WTC11 (cell line): ENCODE data around the gene PPM1A. TPM values are rescaled to one million over a fixed set of nuclear protein-coding genes. Genes with fewer than 3 reads are reported as not detected.

Source experiments
- ATAC-seq: fragments of 200-7000 bp; cut with Tn5 transposase; 2 replicates; pipeline ENCODE4 v1.10.0; 2021; ENCODE audit warnings: mild to moderate bottlenecking, moderate library complexity
- CTCF ChIA-PET: fragments of 300-600 bp; sonication (Branson Sonifier 250); formaldehyde crosslinking; loops from one replicate; lab custom pipeline; 2021; ENCODE audit warnings: antibody characterized with exemption; lab: Charles Lee
- POLR2A ChIA-PET: fragments of 350-600 bp; sonication (Branson Sonifier 250); formaldehyde crosslinking; loops from one replicate; lab custom pipeline; 2021; ENCODE audit warnings: antibody characterized with exemption; lab: Charles Lee
- DNase-seq: peaks from one replicate; pipeline ENCODE4 v3.0.0; 2021; ENCODE audit warnings: low spot score
- H3K27ac Mint-ChIP-seq: 2 replicates; pipeline ENCODE4 v1.8.0; 2021; ENCODE audit warnings: mixed read lengths
- H3K27me3 Mint-ChIP-seq: 2 replicates; pipeline ENCODE4 v1.8.0; 2021; ENCODE audit warnings: low read depth, mild to moderate bottlenecking, moderate library complexity, mixed read lengths
- H3K36me3 Mint-ChIP-seq: 2 replicates; pipeline ENCODE4 v1.8.0; 2021; ENCODE audit warnings: mixed read lengths
- H3K4me1 Mint-ChIP-seq: 2 replicates; pipeline ENCODE4 v1.8.0; 2022; ENCODE audit warnings: mixed read lengths
- H3K4me3 Mint-ChIP-seq: 2 replicates; pipeline ENCODE4 v1.8.0; 2021; ENCODE audit warnings: mild to moderate bottlenecking, moderate library complexity, mixed read lengths
- H3K9me3 Mint-ChIP-seq: 2 replicates; pipeline ENCODE4 v1.8.0; 2021; ENCODE audit warnings: mixed read lengths
- ATF1 ChIP-seq: sonication (generic); formaldehyde crosslinking; IDR thresholded peaks from 2 replicates; pipeline ENCODE4 v1.8.1; 2023; ENCODE audit warnings: mild to moderate bottlenecking, moderate library complexity, missing genetic modification reagents
- ESRRA ChIP-seq: sonication (generic); formaldehyde crosslinking; IDR thresholded peaks from 2 replicates; pipeline ENCODE4 v1.8.1; 2022; ENCODE audit warnings: mild to moderate bottlenecking, missing genetic modification reagents, borderline replicate concordance
- FOXK1 ChIP-seq: sonication (generic); formaldehyde crosslinking; IDR thresholded peaks from 2 replicates; pipeline ENCODE4 v1.8.0; 2022; ENCODE audit warnings: mild to moderate bottlenecking, moderate library complexity, missing genetic modification reagents
- FOXP1 ChIP-seq: sonication (generic); formaldehyde crosslinking; IDR thresholded peaks from 2 replicates; pipeline ENCODE4 v1.8.0; 2022; ENCODE audit warnings: missing genetic modification reagents, mild to moderate bottlenecking, moderate library complexity, borderline replicate concordance
- MLX ChIP-seq: sonication (generic); formaldehyde crosslinking; IDR thresholded peaks from 2 replicates; pipeline ENCODE4 v1.8.1; 2023; ENCODE audit warnings: mild to moderate bottlenecking, missing genetic modification reagents, moderate library complexity
- MXD4 ChIP-seq: fragments of 250-450 bp; sonication (Bioruptor Pico); IDR thresholded peaks from 2 replicates; pipeline ENCODE4 v1.8.0; 2021; ENCODE audit warnings: mild to moderate bottlenecking, moderate library complexity, borderline replicate concordance
- NFE2L1 ChIP-seq: sonication (generic); formaldehyde crosslinking; IDR thresholded peaks from 2 replicates; pipeline ENCODE4 v1.8.1; 2023; ENCODE audit warnings: missing genetic modification reagents
- NR2C2 ChIP-seq: sonication (generic); formaldehyde crosslinking; IDR thresholded peaks from 2 replicates; pipeline ENCODE4 v1.8.0; 2022; ENCODE audit warnings: mild to moderate bottlenecking, missing genetic modification reagents
- OVOL2 ChIP-seq: fragments of 250-450 bp; sonication (Bioruptor Pico); IDR thresholded peaks from 2 replicates; pipeline ENCODE4 v1.9.0; 2021; ENCODE audit warnings: mild to moderate bottlenecking, borderline replicate concordance
- RORB ChIP-seq: fragments of 250-450 bp; sonication (Bioruptor Pico); IDR thresholded peaks from 2 replicates; pipeline ENCODE4 v1.9.0; 2021; ENCODE audit warnings: mild to moderate bottlenecking
- TEAD4 ChIP-seq: sonication (generic); formaldehyde crosslinking; IDR thresholded peaks from 2 replicates; pipeline ENCODE4 v1.8.0; 2022; ENCODE audit warnings: mild to moderate bottlenecking, missing genetic modification reagents
- USF1 ChIP-seq: sonication (generic); formaldehyde crosslinking; IDR thresholded peaks from 2 replicates; pipeline ENCODE4 v1.8.0; 2022; ENCODE audit warnings: mild to moderate bottlenecking, missing genetic modification reagents
- USF2 ChIP-seq: sonication (generic); formaldehyde crosslinking; IDR thresholded peaks from 2 replicates; pipeline ENCODE4 v1.8.1; 2023; ENCODE audit warnings: mild to moderate bottlenecking, missing genetic modification reagents, moderate library complexity
- ZNF121 ChIP-seq: sonication (generic); formaldehyde crosslinking; IDR thresholded peaks from 2 replicates; pipeline ENCODE4 v1.8.0; 2023; ENCODE audit warnings: missing genetic modification reagents
- ZNF263 ChIP-seq: sonication (generic); formaldehyde crosslinking; IDR thresholded peaks from 2 replicates; pipeline ENCODE4 v1.8.1; 2022; ENCODE audit warnings: low read depth, mild to moderate bottlenecking, moderate library complexity, missing genetic modification reagents
- ZNF416 ChIP-seq: fragments of 250-450 bp; sonication (Bioruptor Pico); IDR thresholded peaks from 2 replicates; pipeline ENCODE4 v1.9.0; 2021; ENCODE audit warnings: mild to moderate bottlenecking, inconsistent platforms
- ZNF512 ChIP-seq: sonication (generic); formaldehyde crosslinking; IDR thresholded peaks from 2 replicates; pipeline ENCODE4 v1.8.1; 2022; ENCODE audit warnings: missing genetic modification reagents, borderline replicate concordance
- total RNA-seq: library from RNA; stranded (reverse); gene quantifications from 3 replicates; pipeline ENCODE4 v1.2.3, GENCODE V29; 2021
- TF ChIP-seq, protein P1 (sequence below): sonication (generic); formaldehyde crosslinking; IDR thresholded peaks from 2 replicates; pipeline ENCODE4 v1.8.0; 2023; ENCODE audit warnings: mild to moderate bottlenecking, missing genetic modification reagents
- TF ChIP-seq, protein P2 (sequence below): fragments of 200-600 bp; IDR thresholded peaks from 2 replicates; pipeline ENCODE4 v1.8.0; 2022; ENCODE audit warnings: antibody characterized with exemption
- TF ChIP-seq, protein P3 (sequence below): sonication (generic); formaldehyde crosslinking; IDR thresholded peaks from 2 replicates; pipeline ENCODE4 v1.8.1; 2022; ENCODE audit warnings: mild to moderate bottlenecking, missing genetic modification reagents, moderate library complexity, borderline replicate concordance

PPM1A gene
- total RNA-seq, 1 experiment from 2014 or later = 52.5 TPM

- Mint-ChIP-seq H3K9me3 (no peaks in the 10 kb centered on the region), H3K36me3 (no peaks in the 10 kb centered on the region), H3K27me3 (no peaks in the 10 kb centered on the region), H3K4me1 (peaks cover 69% of the 10 kb centered on the region), H3K4me3 (peak overlapping the region; percentile 81), H3K27ac (peak overlapping the region; percentile 85)
- ATAC-seq = peak; percentile 54
- CTCF ChIA-PET = interaction anchor here (0.7 to 1.7 kb wide), 11 partner anchors 17 to 265 kb away, joined by 3 to 16 read pairs (median 4); partner anchors contain the start of gene DHRS7
- 0 out of 2 replicates have a peak, but pooled peaks have one; percentile 49 for TF ChIP-seq FOXK1 (CRISPR knock-in tag)
- no peak for TF ChIP-seq USF2 (CRISPR knock-in tag)
- POLR2A ChIA-PET = interaction anchor here (0.6 to 3.0 kb wide), 25 partner anchors 8 to 1951 kb away, joined by 3 to 13 read pairs (median 4); partner anchors contain the start of genes ARID4A, JKAMP, L3HYPDH and PCNX4
- peak; percentile 79 for DNase-seq
These were observed 568 bp downstream of the PPM1A start for GRCh38 chr14:60249321-60250256.

DNA sequence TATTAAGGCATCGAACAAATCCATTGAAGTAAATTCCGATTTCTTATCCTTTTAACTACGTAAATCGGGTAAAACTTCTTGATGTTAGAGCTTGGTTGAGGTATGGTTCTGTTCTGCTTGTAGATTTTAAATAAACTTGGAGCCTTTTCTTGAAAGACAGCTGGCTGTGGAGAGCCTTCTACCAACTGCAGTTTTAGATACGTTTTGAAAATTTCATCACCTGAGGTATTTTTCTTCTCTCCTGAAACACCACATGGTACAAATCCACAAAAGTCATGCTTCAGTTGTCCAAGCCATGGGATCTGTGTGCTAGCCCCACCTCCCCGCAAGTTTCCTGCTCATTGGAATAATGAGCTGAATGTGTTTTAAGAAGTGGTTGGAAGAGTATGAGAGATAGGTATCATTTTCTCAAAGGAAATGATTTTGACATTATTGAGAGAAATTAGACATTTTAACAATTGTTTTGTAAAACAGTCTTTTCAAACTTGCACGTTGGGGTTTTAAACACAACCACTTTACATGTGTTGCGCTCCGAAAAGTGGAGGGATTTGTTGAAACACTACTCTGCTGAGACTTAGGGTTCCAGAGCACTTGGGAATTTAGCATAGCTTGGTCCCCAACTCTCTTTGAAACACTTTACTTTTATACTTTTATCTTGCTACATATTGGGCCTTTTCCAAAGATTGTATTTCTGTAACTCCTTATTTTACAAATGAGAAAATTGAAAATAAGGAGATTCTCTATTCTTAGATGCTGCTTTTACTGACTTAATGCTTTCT, 1.4 kb downstream of the PPM1A start:
- H3K4me3 Mint-ChIP-seq = peak overlapping the region; percentile 81
- no peak for DNase-seq
- H3K4me1 Mint-ChIP-seq = peaks cover 70% of the 10 kb centered on the region
- H3K27me3 Mint-ChIP-seq = no peaks in the 10 kb centered on the region
- CTCF ChIA-PET = interaction anchor here (0.8 to 1.7 kb wide), 3 partner anchors 16 to 81 kb away, joined by 4 to 8 read pairs (median 6); no protein-coding TSS in a partner anchor
- peak overlapping the region; percentile 85 for H3K27ac Mint-ChIP-seq
- H3K9me3 Mint-ChIP-seq = no peaks in the 10 kb centered on the region
- ATAC-seq = no peak
- POLR2A ChIA-PET = interaction anchor here (1.2 to 3.0 kb wide), 2 partner anchors 16 to 46 kb away, joined by 4 to 13 read pairs; no protein-coding TSS in a partner anchor
- no peak for TF ChIP-seq ZNF263
- no peak for TF ChIP-seq USF1
- TF ChIP-seq MXD4 = no peak
- TF ChIP-seq, protein P1, sequence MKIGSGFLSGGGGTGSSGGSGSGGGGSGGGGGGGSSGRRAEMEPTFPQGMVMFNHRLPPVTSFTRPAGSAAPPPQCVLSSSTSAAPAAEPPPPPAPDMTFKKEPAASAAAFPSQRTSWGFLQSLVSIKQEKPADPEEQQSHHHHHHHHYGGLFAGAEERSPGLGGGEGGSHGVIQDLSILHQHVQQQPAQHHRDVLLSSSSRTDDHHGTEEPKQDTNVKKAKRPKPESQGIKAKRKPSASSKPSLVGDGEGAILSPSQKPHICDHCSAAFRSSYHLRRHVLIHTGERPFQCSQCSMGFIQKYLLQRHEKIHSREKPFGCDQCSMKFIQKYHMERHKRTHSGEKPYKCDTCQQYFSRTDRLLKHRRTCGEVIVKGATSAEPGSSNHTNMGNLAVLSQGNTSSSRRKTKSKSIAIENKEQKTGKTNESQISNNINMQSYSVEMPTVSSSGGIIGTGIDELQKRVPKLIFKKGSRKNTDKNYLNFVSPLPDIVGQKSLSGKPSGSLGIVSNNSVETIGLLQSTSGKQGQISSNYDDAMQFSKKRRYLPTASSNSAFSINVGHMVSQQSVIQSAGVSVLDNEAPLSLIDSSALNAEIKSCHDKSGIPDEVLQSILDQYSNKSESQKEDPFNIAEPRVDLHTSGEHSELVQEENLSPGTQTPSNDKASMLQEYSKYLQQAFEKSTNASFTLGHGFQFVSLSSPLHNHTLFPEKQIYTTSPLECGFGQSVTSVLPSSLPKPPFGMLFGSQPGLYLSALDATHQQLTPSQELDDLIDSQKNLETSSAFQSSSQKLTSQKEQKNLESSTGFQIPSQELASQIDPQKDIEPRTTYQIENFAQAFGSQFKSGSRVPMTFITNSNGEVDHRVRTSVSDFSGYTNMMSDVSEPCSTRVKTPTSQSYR (CRISPR knock-in tag) = no peak
- no peak for TF ChIP-seq NR2C2 (CRISPR knock-in tag)
- no peak for TF ChIP-seq ZNF512 (CRISPR knock-in tag)
- TF ChIP-seq, protein P2, sequence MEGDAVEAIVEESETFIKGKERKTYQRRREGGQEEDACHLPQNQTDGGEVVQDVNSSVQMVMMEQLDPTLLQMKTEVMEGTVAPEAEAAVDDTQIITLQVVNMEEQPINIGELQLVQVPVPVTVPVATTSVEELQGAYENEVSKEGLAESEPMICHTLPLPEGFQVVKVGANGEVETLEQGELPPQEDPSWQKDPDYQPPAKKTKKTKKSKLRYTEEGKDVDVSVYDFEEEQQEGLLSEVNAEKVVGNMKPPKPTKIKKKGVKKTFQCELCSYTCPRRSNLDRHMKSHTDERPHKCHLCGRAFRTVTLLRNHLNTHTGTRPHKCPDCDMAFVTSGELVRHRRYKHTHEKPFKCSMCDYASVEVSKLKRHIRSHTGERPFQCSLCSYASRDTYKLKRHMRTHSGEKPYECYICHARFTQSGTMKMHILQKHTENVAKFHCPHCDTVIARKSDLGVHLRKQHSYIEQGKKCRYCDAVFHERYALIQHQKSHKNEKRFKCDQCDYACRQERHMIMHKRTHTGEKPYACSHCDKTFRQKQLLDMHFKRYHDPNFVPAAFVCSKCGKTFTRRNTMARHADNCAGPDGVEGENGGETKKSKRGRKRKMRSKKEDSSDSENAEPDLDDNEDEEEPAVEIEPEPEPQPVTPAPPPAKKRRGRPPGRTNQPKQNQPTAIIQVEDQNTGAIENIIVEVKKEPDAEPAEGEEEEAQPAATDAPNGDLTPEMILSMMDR = no peak
- no peak for TF ChIP-seq FOXP1 (CRISPR knock-in tag)
- no peak for TF ChIP-seq OVOL2 (CRISPR knock-in tag)
- no peak for TF ChIP-seq ATF1 (CRISPR knock-in tag)
- TF ChIP-seq TEAD4 (CRISPR knock-in tag) = no peak
- TF ChIP-seq NFE2L1 = no peak
- TF ChIP-seq ZNF416 (CRISPR knock-in tag) = no peak
- TF ChIP-seq USF2 (CRISPR knock-in tag) = no peak
- TF ChIP-seq ESRRA = no peak
- TF ChIP-seq ZNF121 = no peak
- no peak for TF ChIP-seq RORB
- TF ChIP-seq FOXK1 (CRISPR knock-in tag) = no peak
- TF ChIP-seq, protein P3, sequence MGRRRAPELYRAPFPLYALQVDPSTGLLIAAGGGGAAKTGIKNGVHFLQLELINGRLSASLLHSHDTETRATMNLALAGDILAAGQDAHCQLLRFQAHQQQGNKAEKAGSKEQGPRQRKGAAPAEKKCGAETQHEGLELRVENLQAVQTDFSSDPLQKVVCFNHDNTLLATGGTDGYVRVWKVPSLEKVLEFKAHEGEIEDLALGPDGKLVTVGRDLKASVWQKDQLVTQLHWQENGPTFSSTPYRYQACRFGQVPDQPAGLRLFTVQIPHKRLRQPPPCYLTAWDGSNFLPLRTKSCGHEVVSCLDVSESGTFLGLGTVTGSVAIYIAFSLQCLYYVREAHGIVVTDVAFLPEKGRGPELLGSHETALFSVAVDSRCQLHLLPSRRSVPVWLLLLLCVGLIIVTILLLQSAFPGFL (CRISPR knock-in tag) = no peak
- no peak for TF ChIP-seq MLX (CRISPR knock-in tag)
- TF ChIP-seq, all 79 proteins: peak for 0
- H3K36me3 Mint-ChIP-seq = no peaks in the 10 kb centered on the region
